Osteoblast (primary cell): ENCODE data around the gene MCF2L. TPM values are rescaled to one million over a fixed set of nuclear protein-coding genes. Genes with fewer than 3 reads are reported as not detected.

Experiments used
- DNase-seq: peaks from one replicate; pipeline ENCODE4 v3.0.0; 2011; ENCODE audit warnings: low spot score, mixed read lengths; ENCODE audit not compliant: insufficient read length; ENCODE audit errors: missing footprints
- H2AFZ ChIP-seq: 2 replicates; pipeline ENCODE4 v1.6.0; 2011; ENCODE audit warnings: mild to moderate bottlenecking, low read length
- H3K27ac ChIP-seq: 2 replicates; pipeline ENCODE4 v1.5.1; 2011; ENCODE audit warnings: mild to moderate bottlenecking, low read depth, low read length, moderate library complexity
- H3K27me3 ChIP-seq: 2 replicates; pipeline ENCODE4 v1.6.0; 2012; ENCODE audit warnings: mild to moderate bottlenecking, control low read depth, inconsistent platforms, low read length, moderate library complexity; ENCODE audit not compliant: insufficient read depth
- H3K36me3 ChIP-seq: 2 replicates; pipeline ENCODE4 v1.5.1; 2011; ENCODE audit warnings: mild to moderate bottlenecking, low read length, control low read depth, moderate library complexity; ENCODE audit not compliant: insufficient read depth
- H3K4me1 ChIP-seq: 2 replicates; pipeline ENCODE4 v1.5.1; 2011; ENCODE audit warnings: mild to moderate bottlenecking, low read length, control low read depth, moderate library complexity; ENCODE audit not compliant: insufficient read depth
- H3K4me2 ChIP-seq: 2 replicates; pipeline ENCODE4 v1.6.0; 2011; ENCODE audit warnings: mild to moderate bottlenecking, low read length; ENCODE audit not compliant: insufficient read depth
- H3K4me3 ChIP-seq: fragments of 200-600 bp; sonication (generic); 3 replicates; pipeline ENCODE4 v1.5.1; 2012; ENCODE audit warnings: mild to moderate bottlenecking, low read length, inconsistent platforms; ENCODE audit not compliant: insufficient read depth
- H3K79me2 ChIP-seq: 2 replicates; pipeline ENCODE4 v1.6.0; 2012; ENCODE audit warnings: mild to moderate bottlenecking, low read length, control low read depth, inconsistent platforms; ENCODE audit not compliant: insufficient read depth
- H3K9me3 ChIP-seq: 2 replicates; pipeline ENCODE4 v1.5.1; 2011; ENCODE audit warnings: low read depth, low read length, control low read depth
- H4K20me1 ChIP-seq: 2 replicates; pipeline ENCODE4 v1.6.0; 2012; ENCODE audit warnings: mild to moderate bottlenecking, low read length, control low read depth; ENCODE audit not compliant: insufficient read depth
- CTCF ChIP-seq: IDR thresholded peaks from 2 replicates; pipeline ENCODE4 v1.5.1; 2011; ENCODE audit warnings: mild to moderate bottlenecking, low read depth, low read length, moderate library complexity; ENCODE audit errors: extremely low read depth
- total RNA-seq: library from RNA; depleted of rRNA; stranded (reverse); fragments of >200 nt; gene quantifications from 2 replicates; pipeline ENCODE4 v1.2.3, GENCODE V29; 2012

MCF2L gene
- total RNA-seq, 1 donor = 6.5 TPM

DNA sequence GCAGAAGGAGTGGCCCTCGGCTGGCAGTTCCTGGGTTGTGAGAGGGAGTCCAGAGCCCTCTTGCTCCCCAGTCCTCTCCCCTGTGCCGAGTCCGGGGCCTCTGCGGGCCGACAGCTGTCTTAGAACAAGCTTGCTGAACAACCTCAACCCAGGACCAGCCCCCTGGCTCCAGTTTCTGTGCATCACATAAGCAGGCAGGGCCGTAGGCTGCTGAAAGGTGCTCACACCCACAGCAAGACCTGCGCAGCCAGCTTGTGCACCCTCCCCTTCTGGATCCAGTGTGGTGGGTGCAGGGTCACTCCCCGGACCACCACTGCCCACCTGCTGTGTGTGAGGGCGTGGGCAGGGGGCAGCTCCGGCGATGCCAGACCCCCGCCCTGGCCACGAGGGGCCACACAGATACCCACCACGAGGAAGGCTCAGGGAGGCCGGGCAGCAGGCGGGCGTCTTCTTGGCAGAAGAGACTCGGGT, 111.4 kb downstream of the MCF2L start:
- H4K20me1 ChIP-seq = no peaks in the 10 kb centered on the region
- H3K9me3 ChIP-seq = no peaks in the 10 kb centered on the region
- H2AFZ ChIP-seq = no peak overlapping the region
- no peak overlapping the region for H3K27ac ChIP-seq
- no peaks in the 10 kb centered on the region for H3K79me2 ChIP-seq
- no peak overlapping the region for H3K4me3 ChIP-seq
- no peak overlapping the region for H3K4me2 ChIP-seq
- no peaks in the 10 kb centered on the region for H3K36me3 ChIP-seq
- DNase-seq = no peak
- TF ChIP-seq CTCF = no peak
- no peaks in the 10 kb centered on the region for H3K4me1 ChIP-seq
- no peaks in the 10 kb centered on the region for H3K27me3 ChIP-seq

DNA sequence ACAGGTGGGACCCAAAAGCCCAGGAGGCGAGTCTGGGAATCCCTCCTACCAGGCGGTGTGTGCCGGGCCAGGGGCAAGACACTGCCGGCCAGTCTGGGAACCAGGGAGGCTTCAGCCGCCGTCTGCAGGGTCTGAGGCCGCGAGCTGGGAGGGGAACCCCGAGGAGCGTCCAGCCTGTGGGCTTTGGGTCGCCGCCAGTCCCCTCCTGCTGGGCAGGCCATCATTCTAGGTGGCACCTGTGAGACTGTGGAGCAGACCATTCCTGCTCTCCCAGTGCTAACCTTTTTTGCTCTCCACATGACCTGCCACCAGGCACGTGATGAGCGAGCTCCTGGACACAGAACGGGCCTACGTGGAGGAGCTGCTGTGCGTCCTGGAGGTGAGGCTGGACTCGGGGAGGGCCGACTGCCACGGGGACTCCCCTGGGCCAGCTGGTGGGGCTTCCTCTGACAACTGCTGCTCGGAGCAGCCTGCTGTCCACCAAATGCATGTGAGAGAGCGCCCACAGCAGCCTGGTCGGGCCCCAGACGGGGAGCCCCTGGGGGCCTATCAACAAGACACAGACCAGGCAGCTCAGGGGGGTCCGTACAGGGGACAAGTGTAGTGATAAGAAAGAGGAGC, 112.0 kb downstream of the MCF2L start:
- H3K36me3 ChIP-seq = no peaks in the 10 kb centered on the region
- DNase-seq = no peak
- H3K4me2 ChIP-seq = no peak overlapping the region
- no peaks in the 10 kb centered on the region for H3K79me2 ChIP-seq
- H4K20me1 ChIP-seq = no peaks in the 10 kb centered on the region
- no peak overlapping the region for H3K4me3 ChIP-seq
- H3K4me1 ChIP-seq = no peaks in the 10 kb centered on the region
- H2AFZ ChIP-seq = no peak overlapping the region
- H3K27ac ChIP-seq = no peak overlapping the region
- TF ChIP-seq CTCF = no peak
- no peaks in the 10 kb centered on the region for H3K27me3 ChIP-seq
- no peaks in the 10 kb centered on the region for H3K9me3 ChIP-seq

GRCh38 chr13:113082198-113083021, 113.4 kb downstream of the MCF2L start:
- TF ChIP-seq CTCF = no peak
- Histone ChIP-seq H3K4me2 (no peak overlapping the region), H3K9me3 (no peaks in the 10 kb centered on the region)

DNA sequence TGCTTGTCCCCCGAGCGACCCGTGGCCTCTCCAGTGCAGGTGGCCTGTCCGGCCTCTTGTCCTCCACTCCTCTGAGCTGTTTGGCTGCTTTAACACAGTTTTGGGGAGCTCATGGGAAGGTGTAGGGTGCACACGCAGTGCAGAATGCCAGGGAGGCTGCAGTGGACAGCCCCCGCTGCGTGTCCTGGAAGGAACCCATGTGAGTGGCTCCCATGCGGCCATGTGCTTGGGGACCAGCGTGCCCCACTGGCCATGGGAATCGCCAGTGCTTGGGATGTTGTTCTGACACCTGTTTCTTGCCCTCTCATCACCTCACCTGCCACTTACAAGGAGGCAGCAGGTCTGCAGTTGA, 114.0 kb downstream of the MCF2L start:
- Histone ChIP-seq H3K27ac (no peak overlapping the region), H3K4me2 (no peak overlapping the region), H3K4me3 (no peak overlapping the region), H3K9me3 (no peaks in the 10 kb centered on the region), H4K20me1 (no peaks in the 10 kb centered on the region), H2AFZ (no peak overlapping the region), H3K36me3 (no peaks in the 10 kb centered on the region), H3K79me2 (no peaks in the 10 kb centered on the region), H3K4me1 (no peaks in the 10 kb centered on the region), H3K27me3 (no peaks in the 10 kb centered on the region)
- no peak for TF ChIP-seq CTCF
- DNase-seq = no peak

More at GRCh38 chr13:113082198-113083021, 113.4 kb downstream of the MCF2L start:
- DNase-seq = no peak
- H3K36me3 ChIP-seq = no peaks in the 10 kb centered on the region
- no peaks in the 10 kb centered on the region for H3K4me1 ChIP-seq
- H4K20me1 ChIP-seq = no peaks in the 10 kb centered on the region
- H2AFZ ChIP-seq = no peak overlapping the region
- no peaks in the 10 kb centered on the region for H3K79me2 ChIP-seq
- H3K27me3 ChIP-seq = no peaks in the 10 kb centered on the region
- H3K27ac ChIP-seq = no peak overlapping the region
- no peak overlapping the region for H3K4me3 ChIP-seq
